HG03378 (cell line): ENCODE results near the gene MAPK4.

ENCODE experiments used
- ATAC-seq: cut with Tn5 transposase; IDR thresholded peaks from one replicate; pipeline ENCODE4 v1.9.1; 2021; ENCODE audit warnings: mild to moderate bottlenecking, moderate library complexity; ENCODE audit not compliant: unreplicated experiment

Gene MAPK4

GRCh38 chr18:50651334-50651733 lies 91.4 kb downstream of the MAPK4 start:
- ATAC-seq = no peak

- ATAC-seq = no peak
These were observed 93.7 kb downstream of the MAPK4 start for GRCh38 chr18:50653402-50654093.

GRCh38 chr18:50654211-50654610 lies 94.3 kb downstream of the MAPK4 start:
- no peak for ATAC-seq

GRCh38 chr18:50654658-50655550 lies 95.0 kb downstream of the MAPK4 start:
- no peak for ATAC-seq

GRCh38 chr18:50656396-50656795 lies 96.5 kb downstream of the MAPK4 start:
- ATAC-seq = no peak

- ATAC-seq = no peak
These were observed 97.1 kb downstream of the MAPK4 start for GRCh38 chr18:50656841-50657470.

GRCh38 chr18:50658601-50659000 lies 98.7 kb downstream of the MAPK4 start:
- ATAC-seq = no peak

- no peak for ATAC-seq
These were observed 99.5 kb downstream of the MAPK4 start for GRCh38 chr18:50659091-50660003.

- no peak for ATAC-seq
These were observed 101.1 kb downstream of the MAPK4 start for GRCh38 chr18:50661013-50661412.

- ATAC-seq = no peak
These were observed 102.3 kb downstream of the MAPK4 start for GRCh38 chr18:50662177-50662576.

GRCh38 chr18:50662775-50663383 lies 103.0 kb downstream of the MAPK4 start:
- ATAC-seq = no peak

GRCh38 chr18:50663626-50664441 lies 103.9 kb downstream of the MAPK4 start:
- ATAC-seq = no peak

GRCh38 chr18:50665015-50665414 lies 105.1 kb downstream of the MAPK4 start:
- ATAC-seq = no peak

- ATAC-seq = no peak
These were observed 105.6 kb downstream of the MAPK4 start for GRCh38 chr18:50665519-50665918.

GRCh38 chr18:50666536-50666935 lies 106.6 kb downstream of the MAPK4 start:
- no peak for ATAC-seq

- no peak for ATAC-seq
These were observed 111.5 kb downstream of the MAPK4 start for GRCh38 chr18:50671376-50671775.

- no peak for ATAC-seq
These were observed 114.6 kb downstream of the MAPK4 start for GRCh38 chr18:50674307-50674980.

- no peak for ATAC-seq
These were observed 115.2 kb downstream of the MAPK4 start for GRCh38 chr18:50675043-50675442.

GRCh38 chr18:50678651-50679050 lies 118.8 kb downstream of the MAPK4 start:
- ATAC-seq = no peak
